DMS 273 (cell line): Measurements from ENCODE around the gene KCTD16.

ENCODE experiments used
- DNase-seq: peaks from one replicate; lab custom pipeline; 2025; ENCODE audit not compliant: unreplicated experiment; lab: John Stamatoyannopoulos, UW

Gene KCTD16

DNA sequence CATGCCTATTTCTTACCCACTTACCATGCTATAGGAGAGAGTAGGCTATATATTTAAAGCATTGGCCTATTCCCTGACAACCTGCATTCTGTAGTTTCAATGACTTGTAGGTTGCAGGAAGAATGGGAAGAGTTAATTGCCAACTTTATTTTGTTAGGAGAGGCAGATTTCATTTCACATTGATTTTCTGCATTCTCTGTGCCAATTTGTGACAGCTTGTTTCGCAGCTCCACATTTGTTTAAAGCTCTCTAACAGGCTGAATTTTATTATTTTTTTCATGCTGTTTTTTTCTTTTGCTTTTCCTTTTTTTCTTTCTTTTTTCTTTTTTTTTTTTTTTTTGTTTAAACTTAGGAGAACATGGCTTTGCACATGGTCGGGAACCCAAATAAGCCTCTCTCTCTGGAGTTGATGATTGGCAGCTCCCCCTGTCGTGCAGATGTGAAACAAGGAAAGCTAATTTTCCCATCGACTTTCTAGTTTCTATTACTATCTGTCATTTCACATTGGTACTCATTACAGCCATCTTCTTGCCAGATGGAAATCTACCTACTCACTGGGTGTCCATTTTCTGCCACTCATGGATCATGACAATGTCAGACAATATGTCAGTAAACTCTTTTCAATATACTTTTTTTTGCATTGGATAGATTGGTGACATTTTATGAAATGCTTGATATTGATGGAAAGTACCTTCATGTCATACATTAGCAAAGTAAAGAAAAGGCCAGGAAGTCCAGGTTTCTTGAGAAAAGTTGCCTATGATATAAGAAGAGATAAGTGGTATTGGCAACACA lies 223.2 kb downstream of the KCTD16 start:
- no peak for DNase-seq

DNA sequence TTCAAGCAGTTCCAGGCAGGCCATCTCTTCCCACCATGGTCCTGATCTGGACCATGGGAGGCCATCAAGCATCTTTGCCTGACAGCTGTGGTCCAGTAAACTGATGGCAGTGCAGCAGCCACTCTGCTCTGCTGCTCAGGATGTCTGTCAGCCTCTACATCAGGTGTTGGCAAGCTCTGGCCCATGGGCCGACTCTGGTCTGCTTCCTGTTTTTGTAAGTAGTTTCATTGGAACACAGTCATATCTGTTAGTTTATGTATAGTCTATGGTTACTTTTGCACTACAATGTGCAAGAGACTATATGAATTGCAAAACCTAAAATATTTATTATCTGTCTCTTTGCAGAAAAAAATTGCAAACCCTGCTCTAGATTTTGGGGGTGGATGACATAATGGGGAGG lies 225.0 kb downstream of the KCTD16 start:
- DNase-seq, result no peak

DNA sequence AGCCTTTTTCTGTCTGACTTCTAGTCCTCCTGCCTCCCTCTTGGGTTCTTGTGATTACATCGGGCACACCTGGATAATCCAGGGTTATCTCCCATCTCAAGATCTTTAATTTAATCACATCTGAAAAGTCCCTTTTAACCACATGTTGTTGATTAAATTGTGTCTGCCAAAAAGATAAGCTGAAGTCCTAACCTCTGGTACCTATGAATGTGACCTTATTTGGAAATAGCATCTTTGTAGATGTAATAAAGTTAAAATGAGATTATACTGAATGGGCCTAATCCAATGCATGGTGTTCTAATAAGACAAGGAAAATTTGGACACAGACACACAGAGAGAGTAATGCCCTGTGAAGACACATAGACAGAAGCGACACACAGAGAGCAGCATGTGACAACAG lies 232.4 kb downstream of the KCTD16 start:
- DNase-seq, result no peak

DNA sequence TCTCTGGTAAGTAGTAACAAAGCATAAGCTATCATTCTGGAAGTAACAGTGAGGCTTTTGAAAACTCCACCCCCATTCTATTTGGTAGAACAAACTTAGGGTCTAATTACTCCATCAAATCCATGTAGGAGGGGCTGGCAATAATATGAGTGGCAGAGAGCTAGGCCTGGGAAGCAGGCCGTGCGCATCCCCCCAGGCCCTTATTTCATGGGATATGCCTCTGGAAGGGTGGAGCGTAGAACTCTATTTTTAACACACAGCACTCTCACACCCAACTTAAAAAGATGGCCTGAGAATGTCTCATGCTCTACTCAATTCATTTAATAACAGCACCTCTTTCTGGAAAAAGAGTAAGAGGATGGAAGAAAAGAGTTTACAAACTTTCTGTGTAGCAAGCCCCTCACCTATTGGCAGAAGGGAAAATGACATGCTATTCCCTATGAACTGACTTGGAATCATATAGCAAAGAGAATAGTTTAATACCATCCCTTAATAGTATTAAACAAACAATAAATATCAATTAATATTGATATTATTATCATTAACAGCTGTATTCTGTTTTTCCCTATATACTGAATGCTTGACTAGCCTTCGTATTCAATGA lies 233.2 kb downstream of the KCTD16 start:
- DNase-seq, result no peak

DNA sequence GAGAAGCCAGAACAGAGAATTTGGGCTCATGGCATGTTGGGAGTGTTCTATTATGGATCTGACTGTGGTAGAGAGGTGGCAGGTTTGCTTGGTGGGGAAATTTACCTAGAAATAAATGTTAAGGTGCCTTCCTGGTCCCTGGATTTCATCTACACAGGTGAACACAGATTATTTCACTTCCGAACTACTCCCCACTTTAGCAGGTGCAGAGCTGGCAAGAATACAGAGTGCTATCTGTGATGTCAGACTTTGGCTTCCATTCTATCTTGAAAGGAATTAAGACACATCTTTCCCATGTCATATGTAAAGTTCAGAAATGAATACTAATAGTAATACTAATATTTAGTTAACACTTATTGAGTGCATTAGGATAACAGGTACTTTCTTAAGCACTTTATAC lies 234.0 kb downstream of the KCTD16 start:
- no peak for DNase-seq

DNA sequence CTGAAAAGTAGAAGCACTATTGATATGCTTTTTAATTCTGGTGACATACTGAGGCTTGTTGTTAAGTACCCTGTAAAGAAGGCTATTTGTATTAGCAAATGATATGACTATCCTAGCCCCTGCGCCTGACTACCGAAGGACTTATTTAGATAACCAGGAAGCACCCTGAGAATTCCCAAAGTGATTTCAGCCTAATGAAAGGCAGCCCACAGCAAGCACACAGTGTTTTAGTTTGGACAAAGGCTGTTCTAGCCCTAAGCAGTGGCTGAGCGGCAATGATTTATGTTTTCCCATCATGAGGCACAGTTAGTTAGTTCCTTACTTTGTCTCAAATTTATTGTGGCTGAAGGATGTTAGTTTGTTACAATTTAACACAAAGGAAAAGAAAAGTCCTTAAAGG lies 235.3 kb downstream of the KCTD16 start:
- DNase-seq, result no peak

DNA sequence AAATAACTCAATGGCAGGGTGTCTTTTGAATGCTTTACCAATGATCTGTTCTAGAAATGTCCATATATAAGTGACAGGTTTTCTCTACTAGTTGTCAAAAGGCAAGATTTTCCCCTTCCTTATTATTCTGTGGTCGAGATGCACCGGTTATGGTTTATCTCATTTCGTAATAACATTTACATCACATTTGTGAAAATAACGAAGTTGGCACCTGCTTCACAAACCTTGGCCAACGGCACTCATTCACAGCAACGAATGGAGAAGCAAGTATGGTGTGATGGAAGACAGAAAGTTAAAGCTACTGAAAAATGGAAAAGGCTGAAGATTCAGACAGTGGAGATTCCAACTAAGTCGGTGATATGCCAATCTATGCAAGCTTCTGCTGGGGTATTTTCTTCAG lies 235.8 kb downstream of the KCTD16 start:
- no peak for DNase-seq

DNA sequence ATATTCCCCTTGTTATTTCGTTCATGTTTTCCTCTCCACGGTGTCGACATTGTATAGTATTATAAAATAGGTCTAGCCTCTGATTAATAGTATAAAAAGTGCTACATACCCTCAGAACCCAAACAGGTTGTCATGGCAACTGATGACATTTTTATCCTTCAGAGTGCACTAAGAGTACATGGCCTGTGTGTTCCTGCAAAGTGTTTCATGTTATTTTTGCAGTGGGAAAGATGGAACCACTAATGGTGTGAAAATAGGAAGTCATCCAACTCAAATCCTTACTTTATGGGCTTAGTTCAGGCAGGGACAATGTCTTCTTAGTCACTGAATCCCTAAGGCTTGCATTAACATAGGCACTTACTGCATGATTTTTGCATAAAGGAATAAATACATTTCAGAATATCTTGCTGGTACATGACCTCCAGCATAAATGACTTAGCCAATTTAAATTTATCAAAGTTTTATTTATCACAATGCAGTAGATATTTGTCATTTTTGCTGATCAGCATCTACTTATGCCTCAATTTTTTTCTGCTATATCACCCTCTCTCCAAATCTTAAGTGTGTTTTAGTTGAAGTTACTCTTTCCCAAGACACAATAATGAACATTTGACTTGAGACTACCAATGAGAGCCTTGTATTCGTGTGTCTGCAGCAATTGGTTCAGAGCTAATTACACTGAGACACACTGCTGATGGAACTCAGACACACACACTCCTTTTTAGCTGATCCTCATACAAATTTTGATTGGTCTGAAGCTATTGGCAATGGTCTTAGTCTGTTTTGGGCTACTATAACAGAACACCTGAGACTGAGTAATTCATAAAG lies 243.7 kb downstream of the KCTD16 start:
- DNase-seq, result no peak

DNA sequence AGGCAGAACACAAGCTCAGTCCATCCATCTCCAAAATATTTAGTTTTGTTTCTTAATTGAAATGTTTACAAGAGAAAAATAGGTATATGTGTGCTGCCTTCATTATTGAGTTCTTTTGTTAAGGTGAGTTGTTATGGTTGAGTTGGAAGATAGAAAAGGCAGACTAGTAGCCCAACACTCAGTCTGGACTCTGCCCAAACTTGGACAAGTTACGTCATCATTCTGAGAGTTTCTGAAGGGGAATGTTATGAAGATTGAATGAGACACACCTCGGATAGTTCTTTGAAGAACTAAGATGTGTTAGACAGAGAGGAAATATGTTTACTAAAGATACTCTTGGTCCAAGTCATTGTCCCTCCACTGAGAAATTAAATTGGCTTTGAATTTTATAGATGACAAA lies 245.5 kb downstream of the KCTD16 start:
- no peak for DNase-seq

DNA sequence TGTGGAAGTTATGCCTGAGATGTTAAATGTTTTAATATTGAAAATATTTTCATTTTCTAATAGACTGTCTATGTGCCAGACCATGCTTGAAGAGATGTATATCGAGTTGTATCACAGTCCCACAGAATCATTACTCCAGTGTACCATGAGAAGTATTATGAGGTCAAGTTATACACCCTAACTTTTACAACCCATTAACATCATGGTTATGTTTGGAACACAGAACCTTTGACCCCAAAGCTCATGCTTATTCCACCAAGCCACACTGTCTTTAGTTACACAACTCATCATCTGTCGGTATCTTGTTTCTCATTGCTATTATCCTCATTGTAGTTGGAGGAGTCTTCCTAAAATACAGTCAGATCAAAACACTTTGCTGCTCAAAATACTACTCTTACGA lies 248.0 kb downstream of the KCTD16 start:
- no peak for DNase-seq

DNA sequence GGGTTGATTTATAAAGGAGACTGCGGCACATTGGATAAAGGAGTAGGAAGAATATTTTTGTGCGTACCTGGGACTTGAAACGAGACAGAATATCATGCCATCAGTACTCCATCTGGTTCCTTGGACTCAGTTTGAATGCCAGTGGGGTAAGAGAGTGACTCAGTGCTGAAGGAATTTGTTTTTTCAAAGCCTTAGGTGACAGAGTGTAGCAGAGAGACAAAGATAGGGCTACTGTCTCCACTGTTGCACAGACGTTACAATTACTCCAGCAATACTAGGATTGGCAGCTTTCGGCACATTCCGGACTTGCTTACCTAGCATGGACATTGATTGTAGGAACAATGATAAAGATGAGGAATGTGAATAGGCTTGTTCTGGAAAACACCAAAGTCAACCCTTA lies 250.7 kb downstream of the KCTD16 start:
- DNase-seq, result no peak

DNA sequence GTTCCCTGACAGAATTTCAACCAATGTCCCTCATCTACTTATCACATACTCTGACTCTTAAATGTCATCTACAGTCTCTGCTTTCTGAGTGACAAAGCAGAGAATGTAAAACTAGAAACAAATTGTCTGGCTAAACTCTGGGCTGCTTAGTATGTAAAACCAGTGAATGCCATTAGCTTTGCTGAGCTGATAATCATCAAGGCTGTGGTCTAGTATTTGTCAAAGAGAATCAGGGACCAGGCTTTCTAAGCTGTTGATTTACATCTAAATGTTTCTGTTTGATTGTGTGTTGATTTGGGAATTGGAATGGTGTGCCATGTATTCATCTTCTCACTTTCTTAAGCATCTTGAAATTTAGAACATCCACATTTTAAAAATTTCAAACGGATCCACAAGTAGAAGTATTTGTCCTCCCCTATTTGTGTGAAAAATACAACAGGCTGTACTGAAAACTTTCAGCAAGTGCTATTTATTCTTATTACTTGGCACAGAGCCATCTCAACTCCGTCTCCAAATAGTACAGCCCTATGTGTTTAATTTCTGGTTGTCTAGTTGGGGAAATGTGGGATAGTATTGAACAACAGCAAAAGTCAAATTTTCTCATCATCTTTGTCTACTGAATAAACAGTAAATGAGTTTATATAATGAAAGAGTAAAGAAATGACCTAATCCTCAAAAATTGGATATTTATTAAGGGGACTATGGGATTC lies 251.5 kb downstream of the KCTD16 start:
- DNase-seq, result no peak

DNA sequence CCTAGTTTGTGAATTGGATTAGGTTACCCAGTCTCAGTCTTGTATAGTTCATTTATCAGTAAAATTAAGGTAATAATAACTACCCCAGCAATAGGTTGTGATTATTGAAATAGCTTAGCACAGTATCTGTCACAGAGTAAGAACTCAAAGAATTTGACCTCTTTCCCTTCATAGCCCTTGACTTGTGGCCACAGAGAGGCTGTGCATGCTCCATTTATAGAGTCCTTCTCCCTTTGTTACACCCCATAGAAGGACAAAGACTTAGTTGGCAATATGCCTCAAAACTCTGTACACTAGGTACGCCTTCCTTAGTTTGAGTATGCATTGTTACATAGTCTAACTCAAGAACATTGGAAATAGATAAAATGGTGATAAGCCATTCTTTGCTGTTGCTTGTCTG lies 257.2 kb downstream of the KCTD16 start:
- no peak for DNase-seq

DNA sequence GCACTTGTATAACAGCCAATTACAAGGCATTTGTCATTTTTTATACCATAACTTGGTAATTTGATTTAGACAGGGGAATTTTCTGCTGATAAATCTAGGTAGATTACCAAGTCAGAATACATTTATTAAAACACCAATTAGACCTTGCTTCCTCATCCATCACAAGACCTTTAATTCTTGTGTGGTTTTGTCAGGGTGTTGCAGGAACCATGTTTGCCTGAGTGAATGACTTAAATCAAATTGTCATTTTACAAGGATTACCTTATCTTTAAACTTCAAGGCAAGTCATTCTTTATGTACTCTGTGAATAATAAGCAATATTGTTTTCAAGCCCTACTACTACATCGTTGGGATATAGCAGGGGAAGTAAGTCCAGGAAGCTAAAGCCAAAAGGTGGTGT lies 257.7 kb downstream of the KCTD16 start:
- DNase-seq, result no peak

DNA sequence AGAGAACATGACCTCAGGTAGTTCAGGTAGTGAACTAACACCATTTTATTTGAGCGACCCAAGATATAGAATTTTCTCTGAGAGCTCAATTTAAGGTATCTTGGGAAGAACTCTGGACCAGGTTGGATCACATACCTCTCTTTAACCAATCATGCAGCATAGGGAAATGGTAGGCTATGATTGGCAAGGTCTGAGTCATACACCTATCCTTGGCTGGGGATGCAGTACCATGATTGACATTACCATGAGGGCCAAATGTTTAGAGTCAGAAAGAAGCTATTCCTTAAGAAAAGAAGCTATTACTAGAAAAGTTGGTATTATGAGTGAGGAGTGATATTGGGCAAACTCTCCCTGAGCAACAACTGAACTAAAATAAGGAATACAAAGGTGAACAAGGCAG lies 258.7 kb downstream of the KCTD16 start:
- DNase-seq, result no peak

DNA sequence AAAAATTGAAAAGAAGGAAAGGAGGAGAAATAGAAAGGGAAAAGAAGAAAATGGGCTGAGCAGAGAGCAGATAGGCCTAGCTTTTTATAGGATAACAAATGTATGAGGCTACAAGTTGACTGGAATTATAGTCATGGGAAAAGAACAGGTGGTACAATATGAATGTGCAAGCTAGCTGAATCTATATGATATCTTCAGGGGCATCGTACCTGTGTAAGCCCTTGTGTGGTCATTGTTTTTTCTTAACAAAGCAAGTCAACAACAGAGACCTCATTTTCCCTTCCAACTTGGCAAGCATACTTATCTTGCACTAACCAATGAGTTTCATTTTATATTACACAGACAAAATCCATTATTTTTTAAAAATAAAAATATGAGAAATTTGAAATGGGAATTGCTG lies 259.2 kb downstream of the KCTD16 start:
- DNase-seq, result no peak

DNA sequence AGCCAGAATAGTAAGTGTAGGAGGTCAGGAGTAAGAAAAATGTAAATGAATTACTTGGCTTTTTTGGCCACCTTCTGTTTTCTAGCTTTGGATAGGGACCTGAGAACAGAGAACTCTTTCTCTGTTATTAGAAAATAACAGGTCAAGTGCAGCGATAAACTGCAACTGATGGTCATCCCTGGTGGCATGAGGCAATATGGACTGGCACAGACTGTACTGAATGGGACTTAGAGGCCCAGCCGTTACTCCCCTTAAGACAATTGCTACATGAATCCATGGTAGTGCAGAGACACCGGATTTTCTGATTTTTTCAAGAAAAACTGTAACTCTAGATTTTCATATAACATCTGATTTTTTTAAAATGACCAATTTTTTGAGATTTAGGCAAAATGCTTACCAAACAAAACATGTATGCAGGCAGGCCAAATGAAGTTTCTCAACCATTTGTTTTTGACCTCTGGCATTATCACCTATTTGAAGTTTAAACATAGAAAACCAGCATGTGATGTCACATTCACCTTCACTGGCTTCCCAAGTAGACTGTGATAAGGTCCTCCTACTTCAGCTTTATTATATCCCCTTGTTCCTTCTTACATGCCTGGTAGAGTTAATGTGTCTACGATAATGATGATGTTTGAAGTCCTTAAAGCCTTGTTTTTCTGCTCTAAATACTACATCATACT lies 262.6 kb downstream of the KCTD16 start:
- DNase-seq, result no peak

DNA sequence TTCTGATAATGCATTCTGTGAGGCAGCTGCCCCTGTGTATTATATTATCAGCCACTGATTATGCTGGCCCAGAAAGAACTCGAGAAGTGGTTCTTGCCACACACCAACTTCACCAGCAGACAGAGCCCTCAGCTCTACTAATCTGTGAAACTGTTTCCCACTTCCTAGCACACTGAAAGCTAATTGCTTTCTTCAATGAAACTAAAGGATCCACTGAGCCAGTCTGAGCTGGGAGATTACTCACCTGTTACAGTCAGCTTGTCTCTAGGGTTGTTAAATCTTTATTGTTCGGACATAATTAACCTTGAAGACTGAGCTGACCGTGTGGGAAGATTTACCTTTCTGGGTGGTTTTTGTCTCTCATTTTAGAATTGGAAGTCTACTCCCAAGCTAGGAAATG lies 263.2 kb downstream of the KCTD16 start:
- no peak for DNase-seq

DNA sequence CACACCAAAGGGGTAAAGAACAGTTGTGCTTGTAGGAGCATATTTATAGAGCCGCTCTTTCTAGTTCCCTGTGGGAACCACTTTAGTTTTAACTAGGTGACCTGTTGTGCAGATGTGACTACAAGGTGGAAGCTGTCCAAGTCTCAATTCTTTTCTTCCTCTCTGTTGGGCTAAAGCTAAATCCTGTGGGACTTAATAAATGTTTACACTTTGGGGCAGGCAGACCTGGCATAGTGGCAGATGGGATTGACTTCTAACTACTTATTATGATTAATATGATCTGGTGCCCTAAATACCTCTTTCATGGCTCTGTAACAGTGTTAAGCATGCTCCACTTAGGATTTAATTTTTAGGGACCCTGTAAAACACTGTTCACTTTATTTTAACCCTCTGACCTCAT lies 265.3 kb downstream of the KCTD16 start:
- peak; percentile 56 for DNase-seq

DNA sequence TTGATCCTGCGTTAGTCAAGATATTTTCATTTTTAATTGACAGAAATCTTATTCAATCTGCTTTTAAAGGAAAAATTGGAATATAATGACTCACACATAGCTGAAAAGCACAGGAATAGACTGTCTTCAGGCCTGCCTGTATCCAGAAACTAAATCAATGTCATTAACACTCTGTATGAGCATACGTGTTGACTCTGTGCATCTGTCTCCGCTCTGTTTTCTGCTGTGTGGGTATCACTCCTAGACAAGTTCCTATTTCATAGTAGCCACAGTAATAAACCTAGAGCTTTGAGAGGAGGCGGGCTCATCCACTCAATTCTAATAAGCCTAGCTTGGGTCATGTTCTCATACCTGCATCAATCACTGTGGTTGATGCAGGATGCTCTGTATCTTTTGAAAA lies 267.6 kb downstream of the KCTD16 start:
- DNase-seq, result no peak

DNA sequence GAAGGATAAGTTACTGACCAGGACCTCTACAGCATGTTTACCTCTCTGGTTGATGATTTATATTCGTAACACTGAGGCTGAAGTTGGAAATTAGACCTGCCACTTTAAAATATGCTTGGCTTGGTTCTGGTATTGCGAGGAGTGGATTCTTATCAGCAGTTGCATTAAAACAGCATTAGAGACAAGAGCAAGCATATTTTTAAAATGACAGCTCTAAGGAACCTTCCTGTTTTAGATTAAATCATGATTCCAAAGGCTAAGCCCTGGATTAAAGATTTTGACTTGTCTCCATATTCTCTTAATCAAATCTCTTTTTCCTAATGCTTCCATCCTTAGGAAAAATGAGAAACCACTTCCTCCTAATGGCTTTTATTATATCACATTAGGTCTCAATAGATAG lies 277.8 kb downstream of the KCTD16 start:
- DNase-seq, result no peak
